Stimulated activated CD8-positive, alpha-beta memory T cell treated with anti-CD3 and anti-CD28 coated beads, Interleukin-15, amount 100 ng/mL, for 4 hours (primary cell): ENCODE results near the gene DRAM1.
"Not testable (repeated sequence)": the region's sequence is repeated elsewhere in the genome, so short reads cannot be mapped to it uniquely, and the experiment has no call there.

Experiments
- DNase-seq, 2 donors: peaks; one replicate each; pipeline ENCODE4 v3.0.0-alpha.2; 2020; ENCODE audit warnings: low read depth in 2 of 2

DRAM1 gene

GRCh38 chr12:101906226-101906625, 28.8 kb downstream of the DRAM1 start:
- no peak for DNase-seq

- no peak for DNase-seq
These were observed 31.0 kb downstream of the DRAM1 start for GRCh38 chr12:101908395-101908794.

GRCh38 chr12:101909646-101910045, 32.3 kb downstream of the DRAM1 start:
- no peak for DNase-seq

GRCh38 chr12:101915841-101916240, 38.5 kb downstream of the DRAM1 start:
- no peak for DNase-seq

GRCh38 chr12:101918805-101919204, 41.4 kb downstream of the DRAM1 start:
- DNase-seq, result not testable (repeated sequence)

- no peak for DNase-seq
These were observed 42.1 kb downstream of the DRAM1 start for GRCh38 chr12:101919447-101919846.

GRCh38 chr12:101920906-101921305, 43.5 kb downstream of the DRAM1 start:
- DNase-seq, result no peak

GRCh38 chr12:101923045-101923718, 45.8 kb downstream of the DRAM1 start:
- no peak for DNase-seq

GRCh38 chr12:101924618-101925017, 47.2 kb downstream of the DRAM1 start:
- no peak for DNase-seq

GRCh38 chr12:101925361-101925760, 48.0 kb downstream of the DRAM1 start:
- DNase-seq, result no peak

GRCh38 chr12:101925935-101926334, 48.6 kb downstream of the DRAM1 start:
- no peak for DNase-seq

GRCh38 chr12:101927036-101927435, 49.7 kb downstream of the DRAM1 start:
- DNase-seq, result no peak

- no peak for DNase-seq
These were observed 50.6 kb downstream of the DRAM1 start for GRCh38 chr12:101927999-101928398.

- no peak for DNase-seq
These were observed 51.2 kb downstream of the DRAM1 start for GRCh38 chr12:101928556-101928955.

- DNase-seq, result no peak
These were observed 52.1 kb downstream of the DRAM1 start for GRCh38 chr12:101929365-101930041.

- DNase-seq, result no peak
These were observed 54.3 kb downstream of the DRAM1 start for GRCh38 chr12:101931498-101932326.

- no peak for DNase-seq
These were observed 56.6 kb downstream of the DRAM1 start for GRCh38 chr12:101933866-101934514.

- no peak for DNase-seq
These were observed 58.7 kb downstream of the DRAM1 start for GRCh38 chr12:101935890-101936746.

- DNase-seq, result no peak
These were observed 61.9 kb downstream of the DRAM1 start for GRCh38 chr12:101939306-101939705.

- peak in 1 of 2 donors; percentile 12 for DNase-seq
These were observed 62.5 kb downstream of the DRAM1 start for GRCh38 chr12:101939856-101940265.

GRCh38 chr12:101940400-101940950, 63.1 kb downstream of the DRAM1 start:
- no peak for DNase-seq
